ENCODE results near the gene RIMS1. TPM values are rescaled to one million over a fixed set of nuclear protein-coding genes. Genes with fewer than 3 reads are reported as not detected.

The RIMS1 gene
- total and polyA plus RNA-seq, 2 experiments from 2014 or later = 0.29 to 0.92 TPM

GRCh38 chr6:72413884-72414283 lies 527.5 kb downstream of the RIMS1 start:
- no peak for TF ChIP-seq CTCF (IDR thresholded peaks at IDR 0.05; ENCODE audit: low read depth, low read length)
- DNase-seq (ENCODE audit: low read depth in 1 of 2, low spot score in 1 of 2) = peak in 1 of 2 donors; percentile 10
- Histone ChIP-seq H3K27ac (no peak overlapping the region), H3K36me3 (no peaks in the 10 kb centered on the region), H3K27me3 (no peaks in the 10 kb centered on the region), H3K4me3 (no peak overlapping the region), H3K9me3 (ENCODE audit: low read depth) (no peaks in the 10 kb centered on the region), H3K4me1 (ENCODE audit: low read depth) (peaks cover 14% of the 10 kb centered on the region)

GRCh38 chr6:72414657-72415056 lies 528.3 kb downstream of the RIMS1 start:
- Histone ChIP-seq H3K4me3 (no peak overlapping the region), H3K27ac (no peak overlapping the region), H3K36me3 (no peaks in the 10 kb centered on the region), H3K9me3 (ENCODE audit: low read depth) (no peaks in the 10 kb centered on the region), H3K4me1 (ENCODE audit: low read depth) (peaks cover 14% of the 10 kb centered on the region), H3K27me3 (no peaks in the 10 kb centered on the region)
- DNase-seq (ENCODE audit: low read depth in 1 of 2, low spot score in 1 of 2) = no peak
- TF ChIP-seq CTCF (IDR thresholded peaks at IDR 0.05; ENCODE audit: low read depth, low read length) = no peak

GRCh38 chr6:72416744-72417465 lies 530.6 kb downstream of the RIMS1 start:
- DNase-seq (ENCODE audit: low read depth in 1 of 2, low spot score in 1 of 2) = no peak
- H3K27me3 ChIP-seq = no peaks in the 10 kb centered on the region
- H3K27ac ChIP-seq = no peak overlapping the region
- no peaks in the 10 kb centered on the region for H3K9me3 ChIP-seq (ENCODE audit: low read depth)
- no peak overlapping the region for H3K4me3 ChIP-seq
- H3K36me3 ChIP-seq = no peaks in the 10 kb centered on the region
- no peak for TF ChIP-seq CTCF (IDR thresholded peaks at IDR 0.05; ENCODE audit: low read depth, low read length)
- peaks cover 14% of the 10 kb centered on the region for H3K4me1 ChIP-seq (ENCODE audit: low read depth)

- no peak overlapping the region for H3K27ac ChIP-seq
- no peaks in the 10 kb centered on the region for H3K36me3 ChIP-seq
- DNase-seq (ENCODE audit: low read depth in 1 of 2, low spot score in 1 of 2) = no peak
- H3K27me3 ChIP-seq = no peaks in the 10 kb centered on the region
- H3K9me3 ChIP-seq (ENCODE audit: low read depth) = no peaks in the 10 kb centered on the region
- no peak overlapping the region for H3K4me3 ChIP-seq
- H3K4me1 ChIP-seq (ENCODE audit: low read depth) = peaks cover 14% of the 10 kb centered on the region
- TF ChIP-seq CTCF (IDR thresholded peaks at IDR 0.05; ENCODE audit: low read depth, low read length) = no peak
Measured at GRCh38 chr6:72417759-72418158, 531.4 kb downstream of the RIMS1 start.

GRCh38 chr6:72418495-72418894 lies 532.1 kb downstream of the RIMS1 start:
- DNase-seq (ENCODE audit: low read depth in 1 of 2, low spot score in 1 of 2) = peak in 1 of 2 donors; percentile 45
- TF ChIP-seq CTCF (IDR thresholded peaks at IDR 0.05; ENCODE audit: low read depth, low read length) = no peak
- no peak overlapping the region for H3K27ac ChIP-seq
- peaks cover 14% of the 10 kb centered on the region for H3K4me1 ChIP-seq (ENCODE audit: low read depth)
- no peaks in the 10 kb centered on the region for H3K27me3 ChIP-seq
- no peak overlapping the region for H3K4me3 ChIP-seq
- no peaks in the 10 kb centered on the region for H3K9me3 ChIP-seq (ENCODE audit: low read depth)
- no peaks in the 10 kb centered on the region for H3K36me3 ChIP-seq
